Liver (tissue), 9 donors: ENCODE results near the gene HOXB2. TPM values are rescaled to one million over a fixed set of nuclear protein-coding genes. Genes with fewer than 3 reads are reported as not detected.

ENCODE experiments used
- DNase-seq: peaks from one replicate; pipeline ENCODE4 v3.0.0-alpha.2; 2017; ENCODE audit warnings: low spot score
- H3K27ac ChIP-seq, 2 donors: one replicate each; pipeline ENCODE4 v1.7.0; 2013; ENCODE audit warnings: inconsistent platforms in 2 of 2, low read length in 2 of 2, control low read depth in 1 of 2, low read depth in 1 of 2, mild to moderate bottlenecking in 1 of 2
- H3K27me3 ChIP-seq, 4 donors: one replicate each; pipeline versions ENCODE4 v1.6.1 to v1.7.0; 2013; ENCODE audit warnings: low read length in 3 of 4, inconsistent platforms in 1 of 4, mild to moderate bottlenecking in 1 of 4, moderate library complexity in 1 of 4; ENCODE audit not compliant: control insufficient read depth in 4 of 4, insufficient read depth in 4 of 4
- H3K36me3 ChIP-seq, 4 donors: one replicate each; pipeline versions ENCODE4 v1.6.1 to v1.7.0; 2013; ENCODE audit warnings: low read length in 3 of 4, mild to moderate bottlenecking in 3 of 4, low read depth in 1 of 4, moderate library complexity in 1 of 4; ENCODE audit not compliant: control insufficient read depth in 4 of 4, insufficient read depth in 3 of 4
- H3K4me1 ChIP-seq, 4 donors: one replicate each; pipeline versions ENCODE4 v1.6.1 to v1.7.0; 2013; ENCODE audit warnings: low read length in 3 of 4, mild to moderate bottlenecking in 3 of 4, moderate library complexity in 1 of 4; ENCODE audit not compliant: control insufficient read depth in 4 of 4, insufficient read depth in 4 of 4
- H3K4me3 ChIP-seq, 3 donors: one replicate each; pipeline versions ENCODE4 v1.6.1 to v1.7.0; 2013; ENCODE audit warnings: low read length in 3 of 3, control low read depth in 1 of 3, low read depth in 1 of 3, mild to moderate bottlenecking in 1 of 3
- H3K9ac ChIP-seq, 2 donors: one replicate each; pipeline ENCODE4 v1.7.0; 2013; ENCODE audit warnings: low read length in 2 of 2, mild to moderate bottlenecking in 2 of 2, moderate library complexity in 2 of 2, control low read depth in 1 of 2, low read depth in 1 of 2
- H3K9me3 ChIP-seq, 4 donors: one replicate each; pipeline versions ENCODE4 v1.6.1 to v1.7.0; 2013; ENCODE audit warnings: low read length in 3 of 4; ENCODE audit not compliant: control insufficient read depth in 4 of 4
- ATF3 ChIP-seq: IDR thresholded peaks from 2 replicates; pipeline ENCODE4 v1.6.1; 2016; ENCODE audit warnings: antibody characterized with exemption
- CTCF ChIP-seq: fragments of 150-350 bp; IDR thresholded peaks from 2 replicates; pipeline ENCODE4 v1.5.1; 2017; ENCODE audit warnings: improper control_type of control experiment, low read depth, low read length; ENCODE audit not compliant: missing input control
- EGR1 ChIP-seq, 2 donors: IDR thresholded peaks; 2 replicates each; pipeline ENCODE4 v1.6.1; 2016 to 2018; ENCODE audit warnings: antibody characterized with exemption in 2 of 2, low read depth in 2 of 2
- FOXA1 ChIP-seq: IDR thresholded peaks from 2 replicates; pipeline ENCODE4 v1.6.1; 2016; ENCODE audit warnings: antibody characterized with exemption
- FOXA2 ChIP-seq: IDR thresholded peaks from 2 replicates; pipeline ENCODE4 v1.6.1; 2016; ENCODE audit warnings: antibody characterized with exemption
- GABPA ChIP-seq, 2 donors: IDR thresholded peaks in 1 of 2; conservative IDR thresholded peaks in 1 of 2; 2 replicates each; pipeline ENCODE4 v1.6.1; 2016; ENCODE audit warnings: antibody characterized with exemption in 2 of 2, mild to moderate bottlenecking in 1 of 2, moderate library complexity in 1 of 2
- HNF4A ChIP-seq, 2 donors: conservative IDR thresholded peaks; 2 replicates each; pipeline ENCODE4 v1.6.1; 2016; ENCODE audit warnings: antibody characterized with exemption in 2 of 2, mild to moderate bottlenecking in 2 of 2
- JUND ChIP-seq, 2 donors: IDR thresholded peaks; 2 replicates each; pipeline ENCODE4 v1.6.1; 2016; ENCODE audit warnings: antibody characterized with exemption in 2 of 2
- MAX ChIP-seq: IDR thresholded peaks from 2 replicates; pipeline ENCODE4 v1.6.1; 2016; ENCODE audit warnings: antibody characterized with exemption
- NR2F2 ChIP-seq: IDR thresholded peaks from 2 replicates; pipeline ENCODE4 v1.6.1; 2016; ENCODE audit warnings: antibody characterized with exemption
- RAD21 ChIP-seq, 2 donors: IDR thresholded peaks; 2 replicates each; pipeline ENCODE4 v1.6.1; 2016; ENCODE audit warnings: antibody characterized with exemption in 2 of 2, mild to moderate bottlenecking in 2 of 2
- RXRA ChIP-seq, 2 donors: IDR thresholded peaks; 2 replicates each; pipeline ENCODE4 v1.6.1; 2017 to 2018; ENCODE audit warnings: antibody characterized with exemption in 2 of 2, mild to moderate bottlenecking in 1 of 2
- TAF1 ChIP-seq: conservative IDR thresholded peaks from 2 replicates; pipeline ENCODE4 v1.6.1; 2016; ENCODE audit warnings: antibody characterized with exemption, mild to moderate bottlenecking
- YY1 ChIP-seq: IDR thresholded peaks from 2 replicates; pipeline ENCODE4 v1.6.1; 2016; ENCODE audit warnings: antibody characterized with exemption, mild to moderate bottlenecking
- WGBS: extraction: QIAGEN DNeasy Blood & Tissue Kit; methylation state at CpG from one replicate; pipeline ENCODE4 v1.1.7; 2013; 5-methylcytosine and 5-hydroxymethylcytosine counted together
- polyA plus RNA-seq, 2 donors: library from polyadenylated mRNA; stranded (reverse) in 1 of 2; unstranded in 1 of 2; fragments of 200-250 nt in 1 of 2; fragments of >200 nt in 1 of 2; fragmentation: Nextera tagmentation in 1 of 2; extraction: Ambion mirVana in 1 of 2; gene quantifications; one replicate each; pipeline versions ENCODE4 v1.2.1 to v1.2.3, GENCODE V29; 2013 to 2015
- total RNA-seq, 2 donors: library from RNA; depleted of rRNA; stranded (reverse); fragments of >200 nt; gene quantifications; one replicate each; pipeline ENCODE4 v1.2.3, GENCODE V29; 2014
- donor health status: healthy.
- donor health status: healthy.
- donor health status: healthy.
- donor health status: healthy.
- donor health status: healthy.

Gene HOXB2
- total and polyA plus RNA-seq, 4 donors: 0.67 to 2.5 (median 1.8) TPM

GRCh38 chr17:48559840-48560817, 15.2 kb upstream of the HOXB2 start:
- TF ChIP-seq GABPA (IDR thresholded peaks at IDR 0.05 in 1 of 2, conservative IDR thresholded peaks at IDR 0.05 in 1 of 2) (no peak), NR2F2 (peak; percentile 19), HNF4A (conservative IDR thresholded peaks at IDR 0.05) (no peak)
- DNase-seq: no peak
- Histone ChIP-seq H3K27me3 (peaks cover 3 to 11% (median 5%) of the 10 kb centered on the region in 4 donors), H3K27ac (peak overlapping the region; percentile 6 to 7), H3K4me1 (peaks cover 0 to 2% (median 0%) of the 10 kb centered on the region in 4 donors), H3K4me3 (no peak overlapping the region), H3K9ac (no peak overlapping the region), H3K9me3 (no peaks in the 10 kb centered on the region), H3K36me3 (no peaks in the 10 kb centered on the region)
- 36% methylated on average over 14 of the region's 14 CpGs for WGBS

GRCh38 chr17:48559122-48559839, 14.4 kb upstream of the HOXB2 start:
- Histone ChIP-seq H3K36me3 (no peaks in the 10 kb centered on the region), H3K27ac (peak overlapping the region; percentile 6 to 18), H3K27me3 (peaks cover 3 to 11% (median 3%) of the 10 kb centered on the region in 4 donors), H3K9me3 (no peaks in the 10 kb centered on the region), H3K4me1 (no peaks in the 10 kb centered on the region), H3K4me3 (no peak overlapping the region), H3K9ac (no peak overlapping the region)
- TF ChIP-seq ATF3: no peak
- DNase-seq: no peak
- 29% methylated on average over 16 of the region's 16 CpGs for WGBS

GRCh38 chr17:48558831-48559121, 13.9 kb upstream of the HOXB2 start:
- no peaks in the 10 kb centered on the region for H3K4me1 ChIP-seq
- H3K27ac ChIP-seq: no peak overlapping the region
- no peaks in the 10 kb centered on the region for H3K36me3 ChIP-seq
- TF ChIP-seq MAX (no peak), ATF3 (no peak)
- no peak overlapping the region for H3K4me3 ChIP-seq
- WGBS: 28% methylated on average over 2 of the region's 2 CpGs
- no peak overlapping the region for H3K9ac ChIP-seq
- H3K9me3 ChIP-seq: no peaks in the 10 kb centered on the region
- DNase-seq: no peak
- peaks cover 2 to 11% (median 3%) of the 10 kb centered on the region in 4 donors for H3K27me3 ChIP-seq

- Histone ChIP-seq H3K4me3 (no peak overlapping the region), H3K36me3 (no peaks in the 10 kb centered on the region), H3K27me3 (peaks cover 0 to 8% (median 3%) of the 10 kb centered on the region in 4 donors), H3K4me1 (no peaks in the 10 kb centered on the region), H3K27ac (peak overlapping the region in 1 of 2 donors; percentile 10), H3K9me3 (no peaks in the 10 kb centered on the region), H3K9ac (no peak overlapping the region)
- DNase-seq: no peak
- TF ChIP-seq MAX (no peak), YY1 (no peak), RXRA (IDR thresholded peaks at IDR 0.05) (no peak), TAF1 (no peak), ATF3 (no peak), EGR1 (IDR thresholded peaks at IDR 0.05; ENCODE audit: low read depth in 2 of 2) (no peak), HNF4A (conservative IDR thresholded peaks at IDR 0.05) (no peak), FOXA2 (no peak), JUND (IDR thresholded peaks at IDR 0.05) (no peak), CTCF (no peak), RAD21 (IDR thresholded peaks at IDR 0.05) (no peak), FOXA1 (no peak), GABPA (IDR thresholded peaks at IDR 0.05 in 1 of 2, conservative IDR thresholded peaks at IDR 0.05 in 1 of 2) (no peak)
- WGBS: 30% methylated on average over 13 of the region's 13 CpGs
Measured at GRCh38 chr17:48558057-48558830, 13.3 kb upstream of the HOXB2 start.
